IMR-90 (cell line): ENCODE data around the gene ROR2. TPM values are rescaled to one million over a fixed set of nuclear protein-coding genes. Genes with fewer than 3 reads are reported as not detected.

ENCODE experiments used
- ATAC-seq: fragments of 200-7000 bp; cut with Tn5 transposase; 2 replicates; pipeline ENCODE4 v1.9.1; 2020; ENCODE audit warnings: low read depth, mild to moderate bottlenecking, moderate library complexity
- BruUV-seq: library from RNA; stranded (reverse); fragments of 400-500 nt; replicated peaks from 2 replicates; lab custom pipeline; 2021; lab: Mats Ljungman, UMichigan
- CTCF ChIA-PET: fragments of 300-600 bp; formaldehyde crosslinking; extraction: SDS; loops from one replicate; lab custom pipeline; 2021; ENCODE audit warnings: antibody characterized with exemption; lab: Yijun Ruan, JAX
- POLR2A ChIA-PET: fragments of 300-600 bp; sonication (Branson Sonifier 250); formaldehyde crosslinking; loops from one replicate; lab custom pipeline; 2022; ENCODE audit warnings: antibody characterized with exemption; ENCODE audit not compliant: unreplicated experiment; lab: Charles Lee
- DNase-seq: peaks from one replicate; pipeline ENCODE4 v3.0.0; 2013
- H2AFZ ChIP-seq: replicated peaks from 2 replicates; pipeline ENCODE3; 2013; ENCODE audit warnings: low read length, mild to moderate bottlenecking; ENCODE audit not compliant: poor library complexity
- H2AK5ac ChIP-seq: 2 replicates; pipeline ENCODE4 v1.6.1; 2013; ENCODE audit warnings: low read depth, low read length, inconsistent platforms
- H2AK9ac ChIP-seq: replicated peaks from 2 replicates; pipeline ENCODE3; 2013; ENCODE audit warnings: mild to moderate bottlenecking, low read depth, low read length, moderate library complexity; ENCODE audit not compliant: poor library complexity
- H2BK120ac ChIP-seq: 2 replicates; pipeline ENCODE4 v1.6.1; 2013; ENCODE audit warnings: low read depth, low read length, inconsistent platforms
- H2BK15ac ChIP-seq: 3 replicates; pipeline ENCODE4 v1.6.1; 2013; ENCODE audit warnings: low read depth, low read length, inconsistent platforms
- H2BK20ac ChIP-seq: 2 replicates; pipeline ENCODE4 v1.6.1; 2013; ENCODE audit warnings: low read depth, mild to moderate bottlenecking, inconsistent platforms, low read length, moderate library complexity
- H2BK5ac ChIP-seq: 2 replicates; pipeline ENCODE4 v1.6.1; 2013; ENCODE audit warnings: mild to moderate bottlenecking, low read depth, low read length, inconsistent platforms; ENCODE audit not compliant: poor library complexity, severe bottlenecking
- H3K14ac ChIP-seq: replicated peaks from 2 replicates; pipeline ENCODE4 v1.6.1; 2013; ENCODE audit warnings: low read depth, low read length, inconsistent platforms
- H3K18ac ChIP-seq: 2 replicates; pipeline ENCODE4 v1.6.1; 2013; ENCODE audit warnings: low read depth, low read length, control low read depth
- H3K23ac ChIP-seq: 2 replicates; pipeline ENCODE4 v1.6.1; 2013; ENCODE audit warnings: low read depth, low read length, inconsistent platforms
- H3K27ac ChIP-seq: 2 replicates; pipeline ENCODE4 v1.5.1; 2013; ENCODE audit warnings: mild to moderate bottlenecking, control low read depth, low read length; ENCODE audit not compliant: insufficient read depth
- H3K27me3 ChIP-seq: 2 replicates; pipeline ENCODE4 v1.6.1; 2013; ENCODE audit warnings: low read length; ENCODE audit not compliant: control insufficient read depth, insufficient read depth
- H3K36me3 ChIP-seq: 2 replicates; pipeline ENCODE4 v1.6.1; 2013; ENCODE audit warnings: low read length, mixed read lengths; ENCODE audit not compliant: control insufficient read depth, insufficient read depth
- H3K4ac ChIP-seq: 2 replicates; pipeline ENCODE4 v1.6.1; 2013; ENCODE audit warnings: low read depth, low read length, inconsistent platforms
- H3K4me1 ChIP-seq: 2 replicates; pipeline ENCODE4 v1.6.1; 2013; ENCODE audit warnings: low read length, mixed read lengths; ENCODE audit not compliant: control insufficient read depth, insufficient read depth
- H3K4me2 ChIP-seq: 2 replicates; pipeline ENCODE4 v1.6.1; 2013; ENCODE audit warnings: low read depth, mild to moderate bottlenecking, control low read depth, low read length, moderate library complexity
- H3K4me3 ChIP-seq: 2 replicates; pipeline ENCODE4 v1.5.1; 2013; ENCODE audit warnings: low read depth, mild to moderate bottlenecking, control low read depth, low read length, moderate library complexity; ENCODE audit not compliant: insufficient read depth
- H3K56ac ChIP-seq: 2 replicates; pipeline ENCODE4 v1.6.1; 2013; ENCODE audit warnings: low read length, inconsistent platforms; ENCODE audit not compliant: insufficient read depth; ENCODE audit errors: extremely low read depth
- H3K79me1 ChIP-seq, 2 experiments: 2 replicates each; pipeline ENCODE4 v1.6.1; 2013; ENCODE audit warnings: low read length in 2 of 2, inconsistent platforms in 1 of 2, low read depth in 1 of 2
- H3K9ac ChIP-seq: 2 replicates; pipeline ENCODE4 v1.6.1; 2013; ENCODE audit warnings: low read depth, low read length, control low read depth
- H3K9me1 ChIP-seq: 2 replicates; pipeline ENCODE4 v1.6.1; 2013; ENCODE audit warnings: low read length, inconsistent platforms; ENCODE audit not compliant: insufficient read depth
- H3K9me3 ChIP-seq: 2 replicates; pipeline ENCODE4 v1.6.1; 2013; ENCODE audit warnings: low read length; ENCODE audit not compliant: control insufficient read depth, insufficient read depth
- H4K20me1 ChIP-seq: 2 replicates; pipeline ENCODE4 v1.6.1; 2013; ENCODE audit warnings: low read length, inconsistent platforms; ENCODE audit not compliant: insufficient read depth
- H4K5ac ChIP-seq: 2 replicates; pipeline ENCODE4 v1.6.1; 2013; ENCODE audit warnings: mild to moderate bottlenecking, low read depth, low read length, control low read depth
- H4K8ac ChIP-seq, 2 experiments: 2 replicates each; pipeline ENCODE4 v1.6.1; 2013; ENCODE audit warnings: low read depth in 2 of 2, low read length in 2 of 2, control low read depth in 1 of 2, inconsistent platforms in 1 of 2
- H4K91ac ChIP-seq: 2 replicates; pipeline ENCODE4 v1.6.1; 2013; ENCODE audit warnings: low read depth, low read length, inconsistent platforms; ENCODE audit not compliant: insufficient read depth
- BHLHE40 ChIP-seq: fragments of 150-350 bp; IDR thresholded peaks from 2 replicates; pipeline ENCODE4 v1.6.1; 2016; ENCODE audit warnings: mild to moderate bottlenecking, low read depth, low read length
- CEBPB ChIP-seq: IDR thresholded peaks from 2 replicates; pipeline ENCODE4 v1.6.1; 2012; ENCODE audit warnings: low read depth, low read length, improper control_type of control experiment
- CHD1 ChIP-seq: IDR thresholded peaks from 2 replicates; pipeline ENCODE4 v1.6.1; 2012; ENCODE audit warnings: low read depth, low read length, improper control_type of control experiment
- CTCF ChIP-seq: conservative IDR thresholded peaks from 2 replicates; pipeline ENCODE4 v1.5.1; 2012; ENCODE audit warnings: mild to moderate bottlenecking, low read depth, low read length, improper control_type of control experiment
- FOS ChIP-seq: fragments of 150-350 bp; IDR thresholded peaks from 2 replicates; pipeline ENCODE4 v1.6.1; 2016; ENCODE audit warnings: low read depth, low read length
- MAZ ChIP-seq: IDR thresholded peaks from 2 replicates; pipeline ENCODE4 v1.6.1; 2012; ENCODE audit warnings: low read depth, mild to moderate bottlenecking, low read length, improper control_type of control experiment, moderate library complexity, borderline replicate concordance
- MXI1 ChIP-seq: IDR thresholded peaks from 2 replicates; pipeline ENCODE4 v1.6.1; 2012; ENCODE audit warnings: low read depth, mild to moderate bottlenecking, low read length, moderate library complexity, borderline replicate concordance
- NFE2L2 ChIP-seq: fragments of 150-350 bp; IDR thresholded peaks from 2 replicates; pipeline ENCODE4 v1.6.1; 2016; ENCODE audit warnings: low read depth, mild to moderate bottlenecking, low read length
- POLR2A ChIP-seq: IDR thresholded peaks from 2 replicates; pipeline ENCODE4 v1.6.1; 2012; ENCODE audit warnings: mild to moderate bottlenecking, low read depth, low read length
- RAD21 ChIP-seq: IDR thresholded peaks from 2 replicates; pipeline ENCODE4 v1.6.1; 2012; ENCODE audit warnings: low read length, improper control_type of control experiment
- RCOR1 ChIP-seq: IDR thresholded peaks from 2 replicates; pipeline ENCODE4 v1.6.1; 2012; ENCODE audit warnings: mild to moderate bottlenecking, low read length, improper control_type of control experiment; ENCODE audit not compliant: insufficient replicate concordance
- RFX5 ChIP-seq: IDR thresholded peaks from 2 replicates; pipeline ENCODE4 v1.8.0; 2012; ENCODE audit warnings: low read depth, mild to moderate bottlenecking, low read length, moderate library complexity
- SMC3 ChIP-seq: fragments of 150-350 bp; IDR thresholded peaks from 2 replicates; pipeline ENCODE4 v1.6.1; 2016; ENCODE audit warnings: low read depth, mild to moderate bottlenecking, antibody characterized with exemption, low read length, moderate library complexity
- USF2 ChIP-seq: fragments of 150-350 bp; IDR thresholded peaks from 2 replicates; pipeline ENCODE4 v1.6.1; 2017; ENCODE audit warnings: mild to moderate bottlenecking, antibody characterized with exemption, low read length, low read depth
- WGBS, 2 experiments: methylation state at CpG; one replicate each; pipeline versions ENCODE4 v1.1.5 to v1.1.7; 2013; ENCODE audit warnings: missing lambda C conversion rate in 2 of 2; ENCODE audit not compliant: insufficient read length in 1 of 2; ENCODE audit errors: extremely low coverage in 2 of 2; 5-methylcytosine and 5-hydroxymethylcytosine counted together
- dilution Hi-C: fragments of 300-500 bp; cut with HindIII; formaldehyde crosslinking; loops from one replicate; pipeline ENCODE4 v1.14.3; 2018; ENCODE audit warnings: low sequenced_read_pairs; ENCODE audit not compliant: unreplicated experiment
- in situ Hi-C: fragments of 300-500 bp; cut with MboI; formaldehyde crosslinking; loops from 3 replicates; pipeline ENCODE4 v1.14.3; 2019; ENCODE audit warnings: low sequenced_read_pairs, inconsistent platforms, mixed read lengths
- intact Hi-C: fragments of 100-400 bp; cut with micrococcal nuclease; formaldehyde crosslinking; loops from 2 replicates; pipeline ENCODE4 v1.10.0; 2022
- polyA plus RNA-seq, 3 experiments: library from polyadenylated mRNA; depleted of rRNA; stranded (reverse); fragments of >200 nt; gene quantifications; 2 replicates each; pipeline ENCODE4 v1.2.3, GENCODE V29; 2012; ENCODE audit warnings: low replicate concordance in 1 of 3
- total RNA-seq: library from RNA; depleted of rRNA; stranded (reverse); fragments of >200 nt; gene quantifications from 2 replicates; pipeline ENCODE4 v1.2.3, GENCODE V29; 2012
- TF ChIP-seq, protein P1 (sequence below): fragments of 150-350 bp; IDR thresholded peaks from 2 replicates; pipeline ENCODE4 v1.6.1; 2016; ENCODE audit warnings: low read depth, mild to moderate bottlenecking, low read length, moderate library complexity, borderline replicate concordance

The ROR2 gene
- total and polyA plus RNA-seq, 2 of the 4 experiments (the other 2 are of a cell fraction), result 2.3 to 4.8 TPM

- in situ Hi-C loops, result no loop called here
- H2AK5ac ChIP-seq, result peak overlapping the region; percentile 83
- H3K14ac ChIP-seq, result peak overlapping the region; percentile 92
- peaks cover 8% of the 10 kb centered on the region; the same call in 1 of the 2 replicates for H4K20me1 ChIP-seq
- intact Hi-C loops, result loop anchor here (5.0 kb wide), 1 partner anchor 51 kb away; no protein-coding TSS in a partner anchor
- H3K18ac ChIP-seq, result peak overlapping the region; percentile 82; the same call in 1 of the 2 replicates
- no peak overlapping the region; the same call in 2 of the 3 replicates for H2BK15ac ChIP-seq
- no TSS peak for BruUV-seq
- H3K4me1 ChIP-seq, result peaks cover 22% of the 10 kb centered on the region
- H3K27ac ChIP-seq, result peak overlapping the region; percentile 74
- no peaks in the 10 kb centered on the region for H3K27me3 ChIP-seq
- H2AFZ ChIP-seq, result peak overlapping the region; percentile 74
- no peaks in the 10 kb centered on the region for H3K9me3 ChIP-seq
- H3K9ac ChIP-seq, result 0 out of 2 replicates have a peak overlapping the region, but pooled peaks have one; percentile 8
- peaks cover 0 to 17% of the 10 kb centered on the region in 2 experiments; a peak in 2 of 4 replicates for H3K79me1 ChIP-seq
- H2BK20ac ChIP-seq, result no peak overlapping the region
- no peak overlapping the region for H3K4me3 ChIP-seq
- POLR2A ChIA-PET, result interaction anchor here (0.6 kb wide), 1 partner anchor 1715 kb away, joined by 3 read pairs; no protein-coding TSS in a partner anchor
- H3K36me3 ChIP-seq, result no peaks in the 10 kb centered on the region
- DNase-seq (peak; percentile 46), ATAC-seq (peak; percentile 68)
- H2BK5ac ChIP-seq, result no peak overlapping the region
- peak overlapping the region; percentile 73; the same call in 1 of the 2 replicates for H3K4me2 ChIP-seq
- H4K8ac ChIP-seq, result peak overlapping the region; percentile 43 to 61; a peak in 3 of 4 replicates
- peak overlapping the region; percentile 37 for H2AK9ac ChIP-seq
- H4K5ac ChIP-seq, result peak overlapping the region; percentile 67; the same call in 1 of the 2 replicates
- peak overlapping the region; percentile 14; the same call in 1 of the 2 replicates for H4K91ac ChIP-seq
- dilution Hi-C loops, result no loop called here
- peaks cover 6% of the 10 kb centered on the region for H3K9me1 ChIP-seq
- no peak overlapping the region for H3K56ac ChIP-seq
- peak overlapping the region; percentile 73 for H3K4ac ChIP-seq
- WGBS, 2 experiments, result no CpG with 5 or more reads among the region's 11 CpGs
- peak overlapping the region; percentile 73 for H2BK120ac ChIP-seq
- no peak overlapping the region for H3K23ac ChIP-seq
- CTCF ChIA-PET, result no interaction called here
- no peak for TF ChIP-seq POLR2A
- TF ChIP-seq CTCF, result no peak
- TF ChIP-seq, protein P1, sequence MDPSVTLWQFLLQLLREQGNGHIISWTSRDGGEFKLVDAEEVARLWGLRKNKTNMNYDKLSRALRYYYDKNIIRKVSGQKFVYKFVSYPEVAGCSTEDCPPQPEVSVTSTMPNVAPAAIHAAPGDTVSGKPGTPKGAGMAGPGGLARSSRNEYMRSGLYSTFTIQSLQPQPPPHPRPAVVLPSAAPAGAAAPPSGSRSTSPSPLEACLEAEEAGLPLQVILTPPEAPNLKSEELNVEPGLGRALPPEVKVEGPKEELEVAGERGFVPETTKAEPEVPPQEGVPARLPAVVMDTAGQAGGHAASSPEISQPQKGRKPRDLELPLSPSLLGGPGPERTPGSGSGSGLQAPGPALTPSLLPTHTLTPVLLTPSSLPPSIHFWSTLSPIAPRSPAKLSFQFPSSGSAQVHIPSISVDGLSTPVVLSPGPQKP, result no peak
- no peak for TF ChIP-seq RCOR1
- TF ChIP-seq CEBPB, result no peak
- TF ChIP-seq MAZ, result no peak
- no peak for TF ChIP-seq CHD1
- no peak for TF ChIP-seq SMC3
- no peak for TF ChIP-seq NFE2L2
- TF ChIP-seq FOS, result no peak
- no peak for TF ChIP-seq MXI1
- TF ChIP-seq RFX5, result no peak
- no peak for TF ChIP-seq BHLHE40
- no peak for TF ChIP-seq RAD21
- no peak for TF ChIP-seq USF2
Observed at GRCh38 chr9:91896513-91897121, 53.4 kb downstream of the ROR2 start.
